ENCODE data around the gene SUPT4H1. TPM values are rescaled to one million over a fixed set of nuclear protein-coding genes. Genes with fewer than 3 reads are reported as not detected.

Gene SUPT4H1
- total and polyA plus RNA-seq, 9 of the 15 experiments (the other 6 are each of a cell fraction or from before 2014, with no cell fraction given), result 62.1 to 320 (median 117) TPM

GRCh38 chr17:58330997-58331814 lies 20.8 kb downstream of the SUPT4H1 start (continued):
- TF ChIP-seq TFAP4 (CRISPR knock-in tag; IDR thresholded peaks at IDR 0.05; ENCODE audit: borderline replicate concordance), result peak; percentile 92
- TF ChIP-seq POU5F1 (IDR thresholded peaks at IDR 0.05; ENCODE audit: borderline replicate concordance, low read depth, low read length, partially characterized antibody), result no peak
- no peak for TF ChIP-seq ZFP30 (CRISPR knock-in tag; IDR thresholded peaks at IDR 0.05; ENCODE audit: borderline replicate concordance)
- no peak for TF ChIP-seq ZNF445 (CRISPR knock-in tag; IDR thresholded peaks at IDR 0.05; ENCODE audit: low read depth)
- peak; percentile 75 for TF ChIP-seq SMAD4 (CRISPR knock-in tag; conservative IDR thresholded peaks at IDR 0.05)
- no peak for TF ChIP-seq FOXJ3 (CRISPR knock-in tag; IDR thresholded peaks at IDR 0.05)
- no peak for TF ChIP-seq ZNF347 (CRISPR knock-in tag; IDR thresholded peaks at IDR 0.05; ENCODE audit: low read depth)
- no peak for TF ChIP-seq TFE3 (CRISPR knock-in tag; IDR thresholded peaks at IDR 0.05)
- TF ChIP-seq JUNB (CRISPR knock-in tag; conservative IDR thresholded peaks at IDR 0.05), result no peak
- TF ChIP-seq ZBTB40 (IDR thresholded peaks at IDR 0.05), result no peak
- TF ChIP-seq ZBTB40 (CRISPR knock-in tag; IDR thresholded peaks at IDR 0.05), result no peak
- TF ChIP-seq HOXB6 (CRISPR knock-in tag; IDR thresholded peaks at IDR 0.05; ENCODE audit: borderline replicate concordance), result 0 out of 2 replicates have a peak, but pooled peaks have one; percentile 7
- TF ChIP-seq TRIM25 (IDR thresholded peaks at IDR 0.05; ENCODE audit: borderline replicate concordance), result no peak
